H1 (cell line): ENCODE measurements around the gene ADAMTS14.
A peak's percentile ranks its signal among the peaks of the same experiment; 100 is the strongest.

Source experiments
- ATF3 ChIP-seq: IDR thresholded peaks from 2 replicates; pipeline ENCODE4 v1.6.1; 2011; ENCODE audit warnings: low read depth, mild to moderate bottlenecking, low read length; ENCODE audit not compliant: insufficient read depth
- CEBPB ChIP-seq: IDR thresholded peaks from 2 replicates; pipeline ENCODE4 v1.6.1; 2012; ENCODE audit warnings: low read depth, low read length
- CTCF ChIP-seq, 3 experiments: IDR thresholded peaks; 1 replicate in 2 of 3; 2 replicates in 1 of 3; pipeline versions ENCODE4 v1.5.1 to v1.6.1; 2011; ENCODE audit warnings: low read length in 3 of 3, mild to moderate bottlenecking in 3 of 3, inconsistent platforms in 2 of 3, low read depth in 1 of 3, moderate library complexity in 1 of 3; ENCODE audit not compliant: insufficient read depth in 1 of 3; ENCODE audit errors: control extremely low read depth in 1 of 3
- EZH2 ChIP-seq: fragments of 200-600 bp; sonication (generic); IDR thresholded peaks from 2 replicates; pipeline ENCODE4 v1.7.1; 2012; ENCODE audit warnings: low read depth, mild to moderate bottlenecking, moderate library complexity, low read length, inconsistent platforms; ENCODE audit not compliant: severe bottlenecking
- GTF2F1 ChIP-seq: IDR thresholded peaks from 2 replicates; pipeline ENCODE4 v1.6.1; 2012; ENCODE audit warnings: low read depth, low read length, improper control_type of control experiment, borderline replicate concordance
- JUN ChIP-seq: IDR thresholded peaks from 2 replicates; pipeline ENCODE4 v1.6.1; 2011; ENCODE audit warnings: low read depth, mild to moderate bottlenecking, improper control_type of control experiment, low read length
- KDM1A ChIP-seq: fragments of 200-600, 300-600 bp; sonication (generic); IDR thresholded peaks from 2 replicates; pipeline ENCODE4 v1.7.1; 2016; ENCODE audit warnings: mild to moderate bottlenecking, low read length, borderline replicate concordance
- PHF8 ChIP-seq: fragments of 200-600 bp; sonication (generic); conservative IDR thresholded peaks from 2 replicates; pipeline ENCODE4 v1.7.1; 2012; ENCODE audit warnings: low read depth, mild to moderate bottlenecking, inconsistent platforms, low read length, moderate library complexity
- POLR2A ChIP-seq, 2 experiments: IDR thresholded peaks; 1 replicate in 1 of 2; 2 replicates in 1 of 2; pipeline ENCODE4 v1.6.1; 2011; ENCODE audit warnings: low read depth in 2 of 2, low read length in 2 of 2, mild to moderate bottlenecking in 2 of 2; ENCODE audit errors: control extremely low read depth in 1 of 2
- POLR2AphosphoS5 ChIP-seq: IDR thresholded peaks from 2 replicates; pipeline ENCODE4 v1.6.1; 2011; ENCODE audit warnings: low read depth, low read length
- RAD21 ChIP-seq, 2 experiments: IDR thresholded peaks in 1 of 2; conservative IDR thresholded peaks in 1 of 2; 2 replicates each; pipeline ENCODE4 v1.6.1; 2011; ENCODE audit warnings: low read depth in 2 of 2, low read length in 2 of 2, improper control_type of control experiment in 1 of 2, inconsistent platforms in 1 of 2, mild to moderate bottlenecking in 1 of 2, moderate library complexity in 1 of 2
- SIN3A ChIP-seq, 2 experiments: IDR thresholded peaks in 1 of 2; conservative IDR thresholded peaks in 1 of 2; 2 replicates each; pipeline ENCODE4 v1.6.1; 2011 to 2012; ENCODE audit warnings: low read length in 2 of 2, improper control_type of control experiment in 1 of 2, low read depth in 1 of 2, mild to moderate bottlenecking in 1 of 2

DNA sequence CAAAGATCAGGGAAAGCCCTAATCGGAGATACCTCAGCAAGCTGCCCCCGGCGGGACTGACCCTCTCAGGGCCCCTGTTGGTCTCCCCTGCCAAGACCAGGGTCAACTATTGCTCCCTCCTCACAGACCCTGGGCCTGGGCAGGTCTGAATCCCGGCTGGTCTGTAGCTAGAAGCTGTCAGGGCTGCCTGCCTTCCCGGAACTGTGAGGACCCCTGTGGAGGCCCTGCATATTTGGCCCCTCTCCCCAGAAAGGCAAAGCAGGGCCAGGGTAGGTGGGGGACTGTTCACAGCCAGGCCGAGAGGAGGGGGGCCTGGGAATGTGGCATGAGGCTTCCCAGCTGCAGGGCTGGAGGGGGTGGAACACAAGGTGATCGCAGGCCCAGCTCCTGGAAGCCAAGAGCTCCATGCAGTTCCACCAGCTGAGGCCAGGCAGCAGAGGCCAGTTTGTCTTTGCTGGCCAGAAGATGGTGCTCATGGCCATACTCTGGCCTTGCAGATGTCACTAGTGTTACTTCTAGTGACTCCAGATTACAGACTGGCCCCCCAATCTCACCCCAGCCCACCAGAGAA, 88.8 kb downstream of the ADAMTS14 start:
- TF ChIP-seq CTCF (IDR thresholded peaks at IDR 0.05; ENCODE audit: control extremely low read depth in 1 of 3, insufficient read depth in 1 of 3, low read depth in 1 of 3, low read length in 3 of 3) (peak; percentile 22 to 38 (median 24); a peak in 3 of 4 replicates), RAD21 (IDR thresholded peaks at IDR 0.05 in 1 of 2, conservative IDR thresholded peaks at IDR 0.05 in 1 of 2; ENCODE audit: low read depth in 2 of 2, low read length in 2 of 2) (peak; percentile 19 to 47; a peak in 2 of 4 replicates), KDM1A (no peak), POLR2A (IDR thresholded peaks at IDR 0.05; ENCODE audit: control extremely low read depth in 1 of 2, low read depth in 2 of 2, low read length in 2 of 2) (no peak), CEBPB (no peak), POLR2AphosphoS5 (no peak), JUN (no peak), SIN3A (conservative IDR thresholded peaks at IDR 0.05 in 1 of 2, IDR thresholded peaks at IDR 0.05 in 1 of 2; ENCODE audit: low read depth in 1 of 2, low read length in 2 of 2) (no peak), GTF2F1 (no peak), EZH2 (no peak), ATF3 (no peak), PHF8 (no peak)
